Cerebellar cortex (tissue), 1 donor: ENCODE data around the gene GMDS.
A peak's percentile ranks its signal among the peaks of the same experiment; 100 is the strongest.

Source experiments
- DNase-seq: peaks from one replicate; pipeline ENCODE4 v3.0.0-alpha.2; 2015; ENCODE audit warnings: low spot score

Gene GMDS

GRCh38 chr6:1895721-1896120, 349.7 kb downstream of the GMDS start:
- DNase-seq = no peak

GRCh38 chr6:1894954-1895353, 350.5 kb downstream of the GMDS start:
- no peak for DNase-seq

- DNase-seq = no peak
Measured at GRCh38 chr6:1893470-1894130, 351.8 kb downstream of the GMDS start.

- DNase-seq = no peak
Measured at GRCh38 chr6:1892716-1893115, 352.7 kb downstream of the GMDS start.

- no peak for DNase-seq
Measured at GRCh38 chr6:1890987-1891386, 354.4 kb downstream of the GMDS start.

- no peak for DNase-seq
Measured at GRCh38 chr6:1890071-1890470, 355.3 kb downstream of the GMDS start.

- DNase-seq = no peak
Measured at GRCh38 chr6:1885576-1886011, 359.8 kb downstream of the GMDS start.

- no peak for DNase-seq
Measured at GRCh38 chr6:1884313-1884712, 361.1 kb downstream of the GMDS start.

- no peak for DNase-seq
Measured at GRCh38 chr6:1878330-1878729, 367.1 kb downstream of the GMDS start.

GRCh38 chr6:1873781-1874180, 371.6 kb downstream of the GMDS start:
- no peak for DNase-seq

- no peak for DNase-seq
Measured at GRCh38 chr6:1872649-1873131, 372.7 kb downstream of the GMDS start.

- peak; percentile 12 for DNase-seq
Measured at GRCh38 chr6:1871724-1872315, 373.6 kb downstream of the GMDS start.

- DNase-seq = no peak
Measured at GRCh38 chr6:1870932-1871331, 374.5 kb downstream of the GMDS start.

GRCh38 chr6:1870251-1870650, 375.2 kb downstream of the GMDS start:
- DNase-seq = no peak

- peak; percentile 19 for DNase-seq
Measured at GRCh38 chr6:1869769-1870168, 375.6 kb downstream of the GMDS start.

GRCh38 chr6:1869308-1869707, 376.1 kb downstream of the GMDS start:
- no peak for DNase-seq

GRCh38 chr6:1868561-1869261, 376.7 kb downstream of the GMDS start:
- no peak for DNase-seq

GRCh38 chr6:1867197-1867596, 378.2 kb downstream of the GMDS start:
- no peak for DNase-seq

GRCh38 chr6:1865585-1865984, 379.8 kb downstream of the GMDS start:
- DNase-seq = no peak

- no peak for DNase-seq
Measured at GRCh38 chr6:1864496-1864895, 380.9 kb downstream of the GMDS start.

GRCh38 chr6:1862411-1862810, 383.0 kb downstream of the GMDS start:
- DNase-seq = no peak

- no peak for DNase-seq
Measured at GRCh38 chr6:1860756-1861348, 384.6 kb downstream of the GMDS start.

GRCh38 chr6:1858859-1859258, 386.5 kb downstream of the GMDS start:
- DNase-seq = no peak
